ENCODE results near the gene TBC1D2B. TPM values are rescaled to one million over a fixed set of nuclear protein-coding genes. Genes with fewer than 3 reads are reported as not detected.

TBC1D2B gene
- total and polyA plus RNA-seq, 5 donors from 2014 or later, result 12.2 to 117 (median 17.6) TPM

- Histone ChIP-seq H3K36me3 (ENCODE audit: control insufficient read depth, insufficient read depth, low read length) (peaks cover 25% of the 10 kb centered on the region), H3K4me1 (ENCODE audit: control insufficient read depth, insufficient read depth, low read length, poor library complexity, severe bottlenecking) (peaks cover 80% of the 10 kb centered on the region), H3K9me3 (ENCODE audit: control insufficient read depth in 2 of 2, low read length in 2 of 2) (no peaks in the 10 kb centered on the region), H3K27ac (ENCODE audit: insufficient read depth, low read length, poor library complexity, severe bottlenecking) (peak overlapping the region; percentile 24), H3K27me3 (ENCODE audit: control insufficient read depth, insufficient read depth, low read length) (no peaks in the 10 kb centered on the region), H3K4me3 (ENCODE audit: low read depth, low read length) (no peak overlapping the region)
- Mint-ChIP-seq H3K27ac (peak overlapping the region; percentile 81 to 91 (median 88)), H3K36me3 (peaks cover 55% of the 10 kb centered on the region), H3K4me3 (peak overlapping the region in 1 of 4 donors; percentile 63), H3K4me1 (peaks cover 34 to 97% (median 81%) of the 10 kb centered on the region in 4 donors), H3K9me3 (peaks cover 0 to 1% (median 0%) of the 10 kb centered on the region in 7 donors), H3K27me3 (no peaks in the 10 kb centered on the region)
- DNase-seq (no peak), ATAC-seq (ENCODE audit: low read depth in 2 of 2) (no peak)
Observed at GRCh38 chr15:78041946-78042345, 35.6 kb downstream of the TBC1D2B start.

- no peak for ATAC-seq (ENCODE audit: low read depth in 2 of 2)
- H3K4me3 Mint-ChIP-seq, result peak overlapping the region in 2 of 4 donors; percentile 54 to 63
- H3K27ac ChIP-seq (ENCODE audit: insufficient read depth, low read length, poor library complexity, severe bottlenecking), result peak overlapping the region; percentile 53
Observed at GRCh38 chr15:78040653-78041244, 36.8 kb downstream of the TBC1D2B start.

GRCh38 chr15:78038585-78039247 lies 38.8 kb downstream of the TBC1D2B start:
- H3K27ac ChIP-seq (ENCODE audit: insufficient read depth, low read length, poor library complexity, severe bottlenecking), result peak overlapping the region; percentile 66
- H3K4me3 ChIP-seq (ENCODE audit: low read depth, low read length), result no peak overlapping the region
- Mint-ChIP-seq H3K27me3 (no peaks in the 10 kb centered on the region), H3K4me1 (peaks cover 40 to 100% (median 88%) of the 10 kb centered on the region in 4 donors), H3K27ac (peak overlapping the region; percentile 88 to 100 (median 96)), H3K4me3 (peak overlapping the region in 3 of 4 donors; percentile 36 to 91 (median 66)), H3K36me3 (peaks cover 45% of the 10 kb centered on the region), H3K9me3 (peaks cover 0 to 1% (median 0%) of the 10 kb centered on the region in 7 donors)
- no peaks in the 10 kb centered on the region for H3K9me3 ChIP-seq (ENCODE audit: control insufficient read depth in 2 of 2, low read length in 2 of 2)
- DNase-seq (no peak), ATAC-seq (ENCODE audit: low read depth in 2 of 2) (no peak)
- peaks cover 25% of the 10 kb centered on the region for H3K36me3 ChIP-seq (ENCODE audit: control insufficient read depth, insufficient read depth, low read length)
- no peaks in the 10 kb centered on the region for H3K27me3 ChIP-seq (ENCODE audit: control insufficient read depth, insufficient read depth, low read length)
- peaks cover 80% of the 10 kb centered on the region for H3K4me1 ChIP-seq (ENCODE audit: control insufficient read depth, insufficient read depth, low read length, poor library complexity, severe bottlenecking)

More at GRCh38 chr15:78040653-78041244, 36.8 kb downstream of the TBC1D2B start:
- no peaks in the 10 kb centered on the region for H3K27me3 Mint-ChIP-seq
- H3K27ac Mint-ChIP-seq, result peak overlapping the region; percentile 86 to 96 (median 88)
- no peaks in the 10 kb centered on the region for H3K9me3 ChIP-seq (ENCODE audit: control insufficient read depth in 2 of 2, low read length in 2 of 2)
- H3K27me3 ChIP-seq (ENCODE audit: control insufficient read depth, insufficient read depth, low read length), result no peaks in the 10 kb centered on the region
- no peak for DNase-seq
- peaks cover 25% of the 10 kb centered on the region for H3K36me3 ChIP-seq (ENCODE audit: control insufficient read depth, insufficient read depth, low read length)
- peaks cover 52% of the 10 kb centered on the region for H3K36me3 Mint-ChIP-seq
- no peak overlapping the region for H3K4me3 ChIP-seq (ENCODE audit: low read depth, low read length)
- H3K9me3 Mint-ChIP-seq, result peaks cover 0 to 1% (median 0%) of the 10 kb centered on the region in 7 donors
- peaks cover 35 to 97% (median 85%) of the 10 kb centered on the region in 4 donors for H3K4me1 Mint-ChIP-seq
- H3K4me1 ChIP-seq (ENCODE audit: control insufficient read depth, insufficient read depth, low read length, poor library complexity, severe bottlenecking), result peaks cover 80% of the 10 kb centered on the region

GRCh38 chr15:78037779-78038305 lies 39.7 kb downstream of the TBC1D2B start:
- Mint-ChIP-seq H3K27me3 (no peaks in the 10 kb centered on the region), H3K4me1 (peaks cover 47 to 100% (median 86%) of the 10 kb centered on the region in 4 donors), H3K4me3 (peak overlapping the region; percentile 60 to 92 (median 78)), H3K27ac (peak overlapping the region; percentile 88 to 100 (median 96)), H3K36me3 (peaks cover 39% of the 10 kb centered on the region), H3K9me3 (peaks cover 0 to 1% (median 0%) of the 10 kb centered on the region in 7 donors)
- H3K36me3 ChIP-seq (ENCODE audit: control insufficient read depth, insufficient read depth, low read length), result peaks cover 16% of the 10 kb centered on the region
- no peaks in the 10 kb centered on the region for H3K27me3 ChIP-seq (ENCODE audit: control insufficient read depth, insufficient read depth, low read length)
- peak overlapping the region; percentile 66 for H3K27ac ChIP-seq (ENCODE audit: insufficient read depth, low read length, poor library complexity, severe bottlenecking)
- peaks cover 80% of the 10 kb centered on the region for H3K4me1 ChIP-seq (ENCODE audit: control insufficient read depth, insufficient read depth, low read length, poor library complexity, severe bottlenecking)
- no peak for ATAC-seq (ENCODE audit: low read depth in 2 of 2)
- peak overlapping the region; percentile 49 for H3K4me3 ChIP-seq (ENCODE audit: low read depth, low read length)
- peak in 1 of 3 donors; percentile 59 for DNase-seq
- H3K9me3 ChIP-seq (ENCODE audit: control insufficient read depth in 2 of 2, low read length in 2 of 2), result no peaks in the 10 kb centered on the region

GRCh38 chr15:78037328-78037727 lies 40.2 kb downstream of the TBC1D2B start:
- Mint-ChIP-seq H3K4me3 (peak overlapping the region; percentile 0 to 66 (median 20)), H3K27me3 (no peaks in the 10 kb centered on the region), H3K36me3 (peaks cover 34% of the 10 kb centered on the region), H3K9me3 (peaks cover 0 to 1% (median 0%) of the 10 kb centered on the region in 7 donors), H3K4me1 (peaks cover 52 to 100% (median 84%) of the 10 kb centered on the region in 4 donors), H3K27ac (peak overlapping the region; percentile 88 to 96 (median 94))
- Histone ChIP-seq H3K9me3 (ENCODE audit: control insufficient read depth in 2 of 2, low read length in 2 of 2) (no peaks in the 10 kb centered on the region), H3K4me1 (ENCODE audit: control insufficient read depth, insufficient read depth, low read length, poor library complexity, severe bottlenecking) (peaks cover 82% of the 10 kb centered on the region), H3K36me3 (ENCODE audit: control insufficient read depth, insufficient read depth, low read length) (peaks cover 12% of the 10 kb centered on the region), H3K27me3 (ENCODE audit: control insufficient read depth, insufficient read depth, low read length) (no peaks in the 10 kb centered on the region), H3K4me3 (ENCODE audit: low read depth, low read length) (peak overlapping the region; percentile 49), H3K27ac (ENCODE audit: insufficient read depth, low read length, poor library complexity, severe bottlenecking) (peak overlapping the region; percentile 66)
- ATAC-seq (ENCODE audit: low read depth in 2 of 2) (no peak), DNase-seq (no peak)

- peaks cover 87% of the 10 kb centered on the region for H3K4me1 ChIP-seq (ENCODE audit: control insufficient read depth, insufficient read depth, low read length, poor library complexity, severe bottlenecking)
- H3K4me1 Mint-ChIP-seq, result peaks cover 54 to 93% (median 80%) of the 10 kb centered on the region in 4 donors
- peak overlapping the region; percentile 28 to 80 (median 73) for H3K4me3 Mint-ChIP-seq
Observed at GRCh38 chr15:78035861-78036476, 41.5 kb downstream of the TBC1D2B start.

GRCh38 chr15:78035321-78035751 lies 42.2 kb downstream of the TBC1D2B start:
- DNase-seq (peak in 1 of 3 donors; percentile 45), ATAC-seq (ENCODE audit: low read depth in 2 of 2) (no peak)
- Mint-ChIP-seq H3K27ac (peak overlapping the region; percentile 88 to 93 (median 92)), H3K4me1 (peaks cover 51 to 92% (median 80%) of the 10 kb centered on the region in 4 donors), H3K27me3 (no peaks in the 10 kb centered on the region), H3K4me3 (peak overlapping the region; percentile 68 to 80 (median 78)), H3K36me3 (peaks cover 33% of the 10 kb centered on the region), H3K9me3 (peaks cover 0 to 1% (median 0%) of the 10 kb centered on the region in 7 donors)
- H3K27ac ChIP-seq (ENCODE audit: insufficient read depth, low read length, poor library complexity, severe bottlenecking), result peak overlapping the region; percentile 86
- H3K36me3 ChIP-seq (ENCODE audit: control insufficient read depth, insufficient read depth, low read length), result peaks cover 7% of the 10 kb centered on the region
- H3K4me3 ChIP-seq (ENCODE audit: low read depth, low read length), result peak overlapping the region; percentile 75
- H3K4me1 ChIP-seq (ENCODE audit: control insufficient read depth, insufficient read depth, low read length, poor library complexity, severe bottlenecking), result peaks cover 80% of the 10 kb centered on the region
- no peaks in the 10 kb centered on the region for H3K9me3 ChIP-seq (ENCODE audit: control insufficient read depth in 2 of 2, low read length in 2 of 2)
- no peaks in the 10 kb centered on the region for H3K27me3 ChIP-seq (ENCODE audit: control insufficient read depth, insufficient read depth, low read length)

More at GRCh38 chr15:78035861-78036476, 41.5 kb downstream of the TBC1D2B start:
- H3K27ac Mint-ChIP-seq, result peak overlapping the region; percentile 88 to 93 (median 92)
- no peaks in the 10 kb centered on the region for H3K27me3 ChIP-seq (ENCODE audit: control insufficient read depth, insufficient read depth, low read length)
- DNase-seq, result no peak
- peak overlapping the region; percentile 75 for H3K4me3 ChIP-seq (ENCODE audit: low read depth, low read length)
- ATAC-seq (ENCODE audit: low read depth in 2 of 2), result no peak
- peaks cover 33% of the 10 kb centered on the region for H3K36me3 Mint-ChIP-seq
- H3K9me3 ChIP-seq (ENCODE audit: control insufficient read depth in 2 of 2, low read length in 2 of 2), result no peaks in the 10 kb centered on the region
- H3K36me3 ChIP-seq (ENCODE audit: control insufficient read depth, insufficient read depth, low read length), result peaks cover 7% of the 10 kb centered on the region
- H3K27me3 Mint-ChIP-seq, result no peaks in the 10 kb centered on the region
- peak overlapping the region; percentile 86 for H3K27ac ChIP-seq (ENCODE audit: insufficient read depth, low read length, poor library complexity, severe bottlenecking)
- peaks cover 0 to 1% (median 0%) of the 10 kb centered on the region in 7 donors for H3K9me3 Mint-ChIP-seq

Measured in CD4-positive, CD25-positive, alpha-beta regulatory T cell (primary cell).